ENCODE data around the gene TMEM101.
"Not testable (repeated sequence)": the region's sequence is repeated elsewhere in the genome, so short reads cannot be mapped to it uniquely, and the experiment has no call there.

The TMEM101 gene

DNA sequence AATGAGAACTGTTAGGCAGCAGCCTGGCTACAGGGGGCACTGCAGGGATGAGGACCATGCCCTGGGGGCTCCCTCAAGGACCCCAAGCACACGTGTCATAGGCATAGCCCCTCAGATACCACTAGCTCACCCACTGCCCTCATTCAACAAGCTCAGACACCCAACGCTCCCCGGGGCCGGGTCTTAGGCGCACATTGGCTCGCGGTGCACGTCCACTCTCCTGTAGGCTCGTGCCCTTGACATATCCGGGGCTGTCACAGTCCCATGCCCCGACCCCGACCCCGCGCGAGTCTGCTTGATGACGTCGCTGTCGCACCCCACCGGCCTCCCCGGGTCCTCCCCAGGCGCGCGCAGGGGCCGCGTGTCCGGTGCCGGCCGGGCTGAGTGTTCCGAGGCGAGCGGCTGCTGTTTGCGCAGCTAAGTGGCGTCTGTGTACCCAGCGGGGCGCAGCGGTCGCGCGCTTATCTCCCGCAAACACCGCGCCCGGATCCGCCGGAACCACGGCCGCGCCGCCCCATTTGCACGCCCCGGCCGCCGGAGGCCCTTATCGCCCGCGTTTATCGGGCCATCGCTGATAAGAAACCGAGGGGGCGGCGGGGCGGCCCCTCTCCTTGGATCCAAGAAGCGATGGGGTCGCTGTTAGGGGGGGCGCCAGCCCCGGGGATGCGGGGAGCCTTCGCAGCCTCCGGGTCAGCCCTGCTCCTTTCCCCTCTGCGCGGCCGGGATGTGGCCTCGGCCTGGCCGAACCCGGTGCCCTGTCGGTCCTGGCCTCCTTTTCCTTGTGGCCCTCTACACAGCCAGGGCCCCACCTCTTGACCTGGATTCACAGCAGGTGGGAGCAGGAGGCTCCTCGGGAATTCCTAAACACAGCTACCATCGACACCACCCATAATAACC is 31.0 kb downstream of the TMEM101 start:
- H3K27me3 ChIP-seq (ENCODE audit: control insufficient read depth, insufficient read depth, low read length) = peaks cover 27% of the 10 kb centered on the region
- H3K9ac ChIP-seq (ENCODE audit: low read depth, low read length) = no peak overlapping the region; the same call in 1 of the 2 replicates

DNA sequence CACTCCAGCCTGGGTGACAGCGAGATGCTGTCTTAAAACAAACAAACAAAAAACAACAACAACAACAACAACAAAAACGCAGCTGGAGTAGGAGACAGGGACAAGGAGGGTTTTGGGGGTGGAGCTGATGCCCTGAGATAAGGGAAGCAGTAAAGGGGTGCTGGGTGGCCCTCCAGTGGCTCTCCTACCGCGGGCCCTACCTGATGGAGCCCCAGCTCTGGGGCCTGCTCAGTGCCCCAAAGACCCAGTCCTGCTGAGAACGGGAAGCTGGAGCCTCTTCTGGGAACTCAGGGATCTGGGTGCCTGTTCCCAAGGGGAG is 31.6 kb downstream of the TMEM101 start:
- Histone ChIP-seq H3K27ac (ENCODE audit: low read depth, low read length) (no peak overlapping the region), H3K9ac (ENCODE audit: low read depth, low read length) (no peak overlapping the region), H3K27me3 (ENCODE audit: control insufficient read depth, insufficient read depth, low read length) (peaks cover 27% of the 10 kb centered on the region)

More for the DNA sequence above, 31.0 kb downstream of the TMEM101 start:
- Histone ChIP-seq H3K4me1 (ENCODE audit: control insufficient read depth, insufficient read depth, low read length) (no peaks in the 10 kb centered on the region), H3K36me3 (ENCODE audit: control insufficient read depth, insufficient read depth, low read length) (no peaks in the 10 kb centered on the region), H3K4me3 (ENCODE audit: low read depth, low read length) (peak overlapping the region; percentile 75), H3K27ac (ENCODE audit: low read depth, low read length) (no peak overlapping the region), H3K9me3 (ENCODE audit: control insufficient read depth, insufficient read depth, low read length) (no peaks in the 10 kb centered on the region)

GRCh38 chr17:43982171-43982570 is 32.6 kb downstream of the TMEM101 start:
- H3K27ac ChIP-seq (ENCODE audit: low read depth, low read length) = no peak overlapping the region
- no peaks in the 10 kb centered on the region for H3K36me3 ChIP-seq (ENCODE audit: control insufficient read depth, insufficient read depth, low read length)
- H3K27me3 ChIP-seq (ENCODE audit: control insufficient read depth, insufficient read depth, low read length) = peaks cover 27% of the 10 kb centered on the region
- H3K4me3 ChIP-seq (ENCODE audit: low read depth, low read length) = no peak overlapping the region
- H3K4me1 ChIP-seq (ENCODE audit: control insufficient read depth, insufficient read depth, low read length) = no peaks in the 10 kb centered on the region
- H3K9me3 ChIP-seq (ENCODE audit: control insufficient read depth, insufficient read depth, low read length) = no peaks in the 10 kb centered on the region
- H3K9ac ChIP-seq (ENCODE audit: low read depth, low read length) = no peak overlapping the region

More for the DNA sequence above, 31.6 kb downstream of the TMEM101 start:
- Histone ChIP-seq H3K4me1 (ENCODE audit: control insufficient read depth, insufficient read depth, low read length) (no peaks in the 10 kb centered on the region), H3K9me3 (ENCODE audit: control insufficient read depth, insufficient read depth, low read length) (no peaks in the 10 kb centered on the region), H3K4me3 (ENCODE audit: low read depth, low read length) (peak overlapping the region; percentile 75), H3K36me3 (ENCODE audit: control insufficient read depth, insufficient read depth, low read length) (no peaks in the 10 kb centered on the region)

DNA sequence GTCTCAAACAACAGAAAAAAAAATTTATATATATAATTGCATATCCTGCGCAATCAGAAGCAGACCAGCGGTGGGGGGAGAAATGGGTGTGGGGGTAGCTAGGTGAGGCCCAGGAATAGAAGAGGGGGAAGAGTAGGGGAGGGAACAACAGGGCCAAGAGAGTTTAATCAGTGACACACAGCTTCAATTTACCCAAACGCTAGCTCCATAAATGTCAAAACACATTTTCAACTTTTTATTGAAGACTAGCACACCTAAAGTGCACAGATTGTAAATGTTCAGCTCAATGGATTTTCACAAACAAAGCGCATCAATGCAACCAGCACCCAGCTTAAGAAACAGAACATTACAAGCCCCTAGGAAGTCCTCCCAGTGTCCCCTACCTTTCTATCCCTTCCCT is 35.1 kb downstream of the TMEM101 start:
- Histone ChIP-seq H3K9ac (ENCODE audit: low read depth, low read length) (no peak overlapping the region), H3K27me3 (ENCODE audit: control insufficient read depth, insufficient read depth, low read length) (peaks cover 21% of the 10 kb centered on the region), H3K9me3 (ENCODE audit: control insufficient read depth, insufficient read depth, low read length) (no peaks in the 10 kb centered on the region), H3K4me1 (ENCODE audit: control insufficient read depth, insufficient read depth, low read length) (no peaks in the 10 kb centered on the region), H3K27ac (ENCODE audit: low read depth, low read length) (no peak overlapping the region), H3K36me3 (ENCODE audit: control insufficient read depth, insufficient read depth, low read length) (no peaks in the 10 kb centered on the region), H3K4me3 (ENCODE audit: low read depth, low read length) (no peak overlapping the region)

GRCh38 chr17:43979011-43979410 is 35.8 kb downstream of the TMEM101 start:
- Histone ChIP-seq H3K4me1 (ENCODE audit: control insufficient read depth, insufficient read depth, low read length) (no peaks in the 10 kb centered on the region), H3K4me3 (ENCODE audit: low read depth, low read length) (no peak overlapping the region), H3K9me3 (ENCODE audit: control insufficient read depth, insufficient read depth, low read length) (no peaks in the 10 kb centered on the region), H3K27me3 (ENCODE audit: control insufficient read depth, insufficient read depth, low read length) (peaks cover 19% of the 10 kb centered on the region), H3K36me3 (ENCODE audit: control insufficient read depth, insufficient read depth, low read length) (no peaks in the 10 kb centered on the region), H3K27ac (ENCODE audit: low read depth, low read length) (no peak overlapping the region), H3K9ac (ENCODE audit: low read depth, low read length) (no peak overlapping the region)

- Histone ChIP-seq H3K4me3 (ENCODE audit: low read depth, low read length) (no peak overlapping the region), H3K27ac (ENCODE audit: low read depth, low read length) (no peak overlapping the region), H3K36me3 (ENCODE audit: control insufficient read depth, insufficient read depth, low read length) (no peaks in the 10 kb centered on the region), H3K4me1 (ENCODE audit: control insufficient read depth, insufficient read depth, low read length) (no peaks in the 10 kb centered on the region), H3K9ac (ENCODE audit: low read depth, low read length) (no peak overlapping the region), H3K9me3 (ENCODE audit: control insufficient read depth, insufficient read depth, low read length) (no peaks in the 10 kb centered on the region), H3K27me3 (ENCODE audit: control insufficient read depth, insufficient read depth, low read length) (peaks cover 10% of the 10 kb centered on the region)
These were observed 36.7 kb downstream of the TMEM101 start for GRCh38 chr17:43978078-43978477.

- no peaks in the 10 kb centered on the region for H3K36me3 ChIP-seq (ENCODE audit: control insufficient read depth, insufficient read depth, low read length)
- H3K9me3 ChIP-seq (ENCODE audit: control insufficient read depth, insufficient read depth, low read length) = no peaks in the 10 kb centered on the region
- H3K27me3 ChIP-seq (ENCODE audit: control insufficient read depth, insufficient read depth, low read length) = peaks cover 1% of the 10 kb centered on the region
These were observed 37.6 kb downstream of the TMEM101 start for GRCh38 chr17:43976963-43977837.

DNA sequence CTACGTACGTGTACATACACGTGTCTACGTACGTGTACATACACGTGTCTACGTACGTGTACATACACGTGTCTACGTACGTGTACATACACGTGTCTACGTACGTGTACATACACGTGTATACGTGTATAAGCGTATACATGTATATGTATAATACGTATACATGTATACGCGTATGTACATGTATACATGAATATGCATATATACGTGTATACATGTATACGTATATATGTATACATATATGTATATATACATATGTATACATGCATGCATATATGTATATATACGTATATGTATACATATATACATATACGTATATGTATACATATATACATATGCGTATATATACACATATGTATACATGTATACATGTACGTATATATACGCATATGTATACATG is 38.9 kb downstream of the TMEM101 start:
- no peak overlapping the region for H3K9ac ChIP-seq (ENCODE audit: low read depth, low read length)
- no peaks in the 10 kb centered on the region for H3K36me3 ChIP-seq (ENCODE audit: control insufficient read depth, insufficient read depth, low read length)
- H3K27me3 ChIP-seq (ENCODE audit: control insufficient read depth, insufficient read depth, low read length) = no peaks in the 10 kb centered on the region
- H3K4me1 ChIP-seq (ENCODE audit: control insufficient read depth, insufficient read depth, low read length) = no peaks in the 10 kb centered on the region
- H3K9me3 ChIP-seq (ENCODE audit: control insufficient read depth, insufficient read depth, low read length) = no peaks in the 10 kb centered on the region
- no peak overlapping the region for H3K27ac ChIP-seq (ENCODE audit: low read depth, low read length)
- H3K4me3 ChIP-seq (ENCODE audit: low read depth, low read length) = no peak overlapping the region

More at GRCh38 chr17:43976963-43977837, 37.6 kb downstream of the TMEM101 start:
- Histone ChIP-seq H3K4me1 (ENCODE audit: control insufficient read depth, insufficient read depth, low read length) (no peaks in the 10 kb centered on the region), H3K9ac (ENCODE audit: low read depth, low read length) (no peak overlapping the region), H3K27ac (ENCODE audit: low read depth, low read length) (no peak overlapping the region), H3K4me3 (ENCODE audit: low read depth, low read length) (no peak overlapping the region)

- no peaks in the 10 kb centered on the region for H3K9me3 ChIP-seq (ENCODE audit: control insufficient read depth, insufficient read depth, low read length)
- H3K27ac ChIP-seq (ENCODE audit: low read depth, low read length) = no peak overlapping the region
- H3K4me1 ChIP-seq (ENCODE audit: control insufficient read depth, insufficient read depth, low read length) = no peaks in the 10 kb centered on the region
- no peaks in the 10 kb centered on the region for H3K27me3 ChIP-seq (ENCODE audit: control insufficient read depth, insufficient read depth, low read length)
- H3K4me3 ChIP-seq (ENCODE audit: low read depth, low read length) = no peak overlapping the region
- H3K9ac ChIP-seq (ENCODE audit: low read depth, low read length) = no peak overlapping the region
- no peaks in the 10 kb centered on the region for H3K36me3 ChIP-seq (ENCODE audit: control insufficient read depth, insufficient read depth, low read length)
These were observed 40.1 kb downstream of the TMEM101 start for GRCh38 chr17:43974382-43975266.

DNA sequence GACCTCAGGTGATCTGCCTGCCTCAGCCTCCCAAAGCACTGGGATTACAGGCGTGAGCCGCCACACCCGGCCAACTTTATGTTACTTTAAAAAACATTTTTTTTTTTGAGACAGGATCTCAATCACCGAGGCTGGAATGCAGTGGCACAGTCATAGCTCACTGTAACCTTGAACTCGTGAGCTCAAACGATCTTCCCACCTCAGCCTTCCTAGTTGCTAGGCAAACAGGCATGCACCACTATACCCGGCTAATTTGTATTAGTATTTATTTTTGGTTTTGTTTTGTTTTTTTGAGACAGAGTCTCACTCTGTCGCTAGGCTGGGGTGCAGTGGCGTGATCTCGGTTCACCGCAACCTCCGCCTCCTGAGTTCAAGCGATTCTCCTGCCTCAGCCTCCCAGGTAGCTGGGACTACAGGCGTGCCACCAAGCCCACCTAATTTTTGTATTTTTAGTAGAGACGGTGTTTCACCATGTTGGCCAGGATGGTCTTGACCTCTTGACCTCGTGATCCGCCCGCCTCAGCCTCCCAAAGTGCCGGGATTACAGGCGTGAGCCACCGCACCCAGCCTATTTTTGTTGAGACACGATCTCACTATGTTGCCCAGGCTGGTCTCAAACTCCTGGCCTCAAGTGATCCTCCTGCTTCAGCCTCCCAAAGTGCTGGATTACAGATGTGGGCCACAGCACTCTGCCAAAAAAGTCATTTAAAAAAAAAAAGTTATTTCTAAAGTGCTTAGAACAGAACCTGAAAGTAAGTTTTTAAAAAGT is 42.1 kb downstream of the TMEM101 start:
- H3K27ac ChIP-seq (ENCODE audit: low read depth, low read length); H3K9me3 ChIP-seq (ENCODE audit: control insufficient read depth, insufficient read depth, low read length); H3K9ac ChIP-seq (ENCODE audit: low read depth, low read length); H3K4me1 ChIP-seq (ENCODE audit: control insufficient read depth, insufficient read depth, low read length); H3K36me3 ChIP-seq (ENCODE audit: control insufficient read depth, insufficient read depth, low read length); H3K27me3 ChIP-seq (ENCODE audit: control insufficient read depth, insufficient read depth, low read length); H3K4me3 ChIP-seq (ENCODE audit: low read depth, low read length): not testable (repeated sequence)
